Erythroblast (primary cell): ENCODE measurements around the gene TGIF1.

Source experiments
- GATA1 ChIP-seq: IDR thresholded peaks from 2 replicates; pipeline ENCODE4 v1.6.1; 2011; ENCODE audit warnings: low read depth, mild to moderate bottlenecking, control low read depth, low read length, moderate library complexity
- POLR2A ChIP-seq: IDR thresholded peaks from 2 replicates; pipeline ENCODE4 v1.6.1; 2011; ENCODE audit warnings: mild to moderate bottlenecking, low read length

GRCh38 chr18:3489462-3489861, 39.5 kb downstream of the TGIF1 start:
- no peak for TF ChIP-seq POLR2A
- TF ChIP-seq GATA1, result no peak
